DND-41 (cell line): ENCODE measurements around the gene TF.

ENCODE experiments used
- ATAC-seq: fragments of 200-7000 bp; cut with Tn5 transposase; 3 replicates; pipeline ENCODE4 v1.9.1; 2021; ENCODE audit warnings: low read depth; ENCODE audit not compliant: insufficient read depth
- DNase-seq: peaks from one replicate; pipeline ENCODE4 v3.0.0-alpha.2; 2020
- H2AFZ ChIP-seq: 2 replicates; pipeline ENCODE4 v1.6.0; 2012; ENCODE audit warnings: low read depth, low read length
- H3K27ac ChIP-seq: 2 replicates; pipeline ENCODE4 v1.5.1; 2012; ENCODE audit warnings: low read length, inconsistent platforms
- H3K27me3 ChIP-seq: fragments of 200-600 bp; sonication (generic); 2 replicates; pipeline ENCODE4 v1.6.0; 2012; ENCODE audit warnings: low read length, mild to moderate bottlenecking, inconsistent platforms; ENCODE audit not compliant: insufficient read depth, poor library complexity
- H3K36me3 ChIP-seq: 2 replicates; pipeline ENCODE4 v1.5.1; 2012; ENCODE audit warnings: low read length, inconsistent platforms; ENCODE audit not compliant: insufficient read depth
- H3K4me1 ChIP-seq: 2 replicates; pipeline ENCODE4 v1.5.1; 2012; ENCODE audit warnings: mild to moderate bottlenecking, low read length; ENCODE audit not compliant: insufficient read depth
- H3K4me2 ChIP-seq: 2 replicates; pipeline ENCODE4 v1.6.0; 2012; ENCODE audit warnings: mild to moderate bottlenecking, moderate library complexity, low read length, inconsistent platforms; ENCODE audit not compliant: insufficient read depth
- H3K4me3 ChIP-seq, 2 experiments: fragments of 200-600 bp in 1 of 2; shearing (Covaris generic) in 1 of 2; 2 replicates each; pipeline ENCODE4 v1.5.1; 2012 to 2016; ENCODE audit warnings: inconsistent platforms in 2 of 2, low read length in 2 of 2, mild to moderate bottlenecking in 2 of 2, low read depth in 1 of 2, moderate library complexity in 1 of 2
- H3K79me2 ChIP-seq: 2 replicates; pipeline ENCODE4 v1.6.0; 2012; ENCODE audit warnings: low read length, inconsistent platforms; ENCODE audit not compliant: insufficient read depth
- H3K9ac ChIP-seq: 2 replicates; pipeline ENCODE4 v1.6.0; 2012; ENCODE audit warnings: low read depth, mild to moderate bottlenecking, inconsistent platforms, low read length, moderate library complexity
- H3K9me3 ChIP-seq: 2 replicates; pipeline ENCODE4 v1.5.1; 2012; ENCODE audit warnings: low read length, moderate library complexity, mild to moderate bottlenecking, inconsistent platforms; ENCODE audit not compliant: insufficient read depth, severe bottlenecking
- H4K20me1 ChIP-seq: 2 replicates; pipeline ENCODE4 v1.6.0; 2012; ENCODE audit warnings: low read length; ENCODE audit not compliant: insufficient read depth
- CTCF ChIP-seq: IDR thresholded peaks from 2 replicates; pipeline ENCODE4 v1.5.1; 2012; ENCODE audit warnings: borderline replicate concordance, low read length, moderate library complexity, mild to moderate bottlenecking; ENCODE audit not compliant: poor library complexity, severe bottlenecking; ENCODE audit errors: extremely low read depth
- EZH2 ChIP-seq: IDR thresholded peaks from 3 replicates; pipeline ENCODE4 v1.6.1; 2012; ENCODE audit warnings: borderline replicate concordance, low read depth, mild to moderate bottlenecking, moderate library complexity, low read length, inconsistent platforms; ENCODE audit not compliant: severe bottlenecking

Gene TF

DNA sequence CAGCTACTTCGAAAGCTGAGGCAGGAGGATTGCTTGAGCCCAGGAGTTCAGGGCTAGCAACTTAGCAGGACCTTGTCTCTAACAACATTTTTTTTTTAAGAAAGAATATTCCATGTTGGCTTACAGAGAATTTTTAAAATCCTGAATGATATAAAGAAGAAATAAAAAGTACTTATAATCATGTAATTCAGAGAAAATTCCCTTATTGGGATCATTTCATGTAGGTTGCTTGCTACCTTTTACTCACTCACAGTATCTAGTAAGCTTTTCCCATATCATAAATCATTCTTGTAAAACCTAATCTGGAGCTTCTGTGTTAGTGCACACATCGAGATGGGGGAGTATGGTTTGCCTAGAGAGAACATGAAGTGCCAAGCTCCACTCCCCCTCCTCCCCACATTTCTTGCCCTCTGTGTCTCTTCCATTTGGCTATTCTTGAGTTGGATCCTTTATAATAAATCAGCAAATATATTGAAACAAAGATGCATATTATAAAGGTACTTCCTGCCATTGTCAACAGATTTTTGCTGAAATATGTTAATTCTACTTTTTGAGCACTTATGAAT lies 13.6 kb downstream of the TF start:
- DNase-seq (no peak), ATAC-seq (no peak)
- Histone ChIP-seq H4K20me1 (no peaks in the 10 kb centered on the region), H3K79me2 (no peaks in the 10 kb centered on the region), H3K27me3 (peaks cover 7% of the 10 kb centered on the region), H3K4me2 (no peak overlapping the region), H3K27ac (no peak overlapping the region), H3K4me3 (no peak overlapping the region), H3K4me1 (no peaks in the 10 kb centered on the region), H3K9ac (no peak overlapping the region), H3K9me3 (no peaks in the 10 kb centered on the region), H3K36me3 (no peaks in the 10 kb centered on the region), H2AFZ (no peak overlapping the region)
- no peak for TF ChIP-seq EZH2
- TF ChIP-seq CTCF, result no peak

DNA sequence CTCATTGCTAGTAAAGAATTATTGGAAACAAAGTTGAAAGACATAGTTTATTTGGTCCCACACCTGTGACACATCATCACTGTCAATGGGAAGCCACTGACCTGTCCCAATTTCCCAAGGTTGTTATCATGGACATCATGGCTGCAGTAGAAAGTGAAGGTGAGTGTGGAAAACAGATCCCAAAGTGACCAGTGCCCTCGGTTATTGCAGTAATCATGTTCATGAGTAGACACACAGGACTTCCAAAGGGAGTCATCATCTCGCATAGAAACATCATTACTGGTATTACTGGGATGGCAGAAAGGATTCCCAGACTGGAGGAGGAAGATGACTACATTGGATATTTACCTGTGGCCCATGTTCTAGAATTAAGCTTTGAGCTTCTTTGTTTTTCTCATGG lies 14.7 kb downstream of the TF start:
- Histone ChIP-seq H3K9ac (no peak overlapping the region), H3K4me3 (no peak overlapping the region), H3K9me3 (no peaks in the 10 kb centered on the region), H3K4me2 (no peak overlapping the region), H4K20me1 (no peaks in the 10 kb centered on the region), H3K4me1 (no peaks in the 10 kb centered on the region), H3K36me3 (no peaks in the 10 kb centered on the region), H2AFZ (no peak overlapping the region), H3K27me3 (peaks cover 7% of the 10 kb centered on the region), H3K79me2 (no peaks in the 10 kb centered on the region), H3K27ac (no peak overlapping the region)
- ATAC-seq (no peak), DNase-seq (no peak)
- TF ChIP-seq EZH2 (no peak), CTCF (no peak)

DNA sequence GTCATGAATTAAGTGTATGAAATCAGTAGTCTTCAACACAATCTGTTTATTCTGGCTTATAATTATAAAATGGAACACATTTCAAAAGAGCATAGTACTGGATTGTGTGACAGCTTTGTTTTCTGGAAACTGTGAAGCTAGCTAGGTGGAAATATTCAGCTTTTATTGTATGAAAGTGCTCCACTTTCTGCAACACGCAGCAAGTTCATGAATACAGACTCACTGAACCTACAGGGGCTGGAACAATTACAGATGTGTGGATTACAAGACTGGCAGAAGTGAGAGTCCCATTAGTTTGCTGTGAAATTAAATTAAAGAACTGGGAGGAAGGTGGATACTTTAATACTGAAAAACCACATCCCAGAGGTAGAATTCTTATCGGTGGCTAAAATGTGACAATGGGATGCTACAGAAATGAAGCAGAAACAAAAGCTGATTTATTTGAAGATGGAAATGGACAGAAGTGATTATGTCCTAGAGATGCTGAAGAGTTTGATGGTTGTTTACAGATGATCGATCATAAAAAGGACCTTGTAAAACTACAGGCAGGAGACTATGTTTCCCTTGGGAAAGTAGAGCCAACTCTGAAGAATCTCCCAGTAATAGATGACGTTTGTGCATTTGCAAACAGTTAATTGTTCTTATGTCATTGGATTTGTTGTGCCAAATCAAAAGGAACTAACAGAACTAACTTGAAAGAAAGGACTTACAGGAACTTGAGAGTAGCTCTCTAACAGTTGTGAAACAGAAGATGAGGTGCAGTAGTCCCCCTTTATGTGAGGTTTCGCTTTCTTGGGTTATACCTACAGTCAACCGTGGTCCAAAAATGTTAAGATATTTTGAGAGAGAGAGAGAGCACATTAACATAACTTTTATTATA lies 15.7 kb downstream of the TF start:
- Histone ChIP-seq H3K79me2 (no peaks in the 10 kb centered on the region), H3K27me3 (peaks cover 7% of the 10 kb centered on the region), H3K9me3 (no peaks in the 10 kb centered on the region), H3K4me1 (no peaks in the 10 kb centered on the region), H3K36me3 (no peaks in the 10 kb centered on the region), H3K9ac (no peak overlapping the region), H3K4me2 (no peak overlapping the region), H2AFZ (no peak overlapping the region), H4K20me1 (no peaks in the 10 kb centered on the region), H3K27ac (no peak overlapping the region), H3K4me3 (no peak overlapping the region)
- no peak for DNase-seq
- no peak for ATAC-seq
- TF ChIP-seq EZH2 (no peak), CTCF (no peak)
